HG03108 (cell line): ENCODE measurements around the gene MCL1.

Source experiments
- ATAC-seq: cut with Tn5 transposase; IDR thresholded peaks from one replicate; pipeline ENCODE4 v1.9.1; 2021; ENCODE audit warnings: moderate library complexity; ENCODE audit not compliant: unreplicated experiment

MCL1 gene

GRCh38 chr1:150557813-150558212 lies 21.6 kb downstream of the MCL1 start:
- ATAC-seq: no peak

- ATAC-seq: no peak
Measured at GRCh38 chr1:150557065-150557600, 22.3 kb downstream of the MCL1 start.

- no peak for ATAC-seq
Measured at GRCh38 chr1:150555971-150556865, 23.2 kb downstream of the MCL1 start.

DNA sequence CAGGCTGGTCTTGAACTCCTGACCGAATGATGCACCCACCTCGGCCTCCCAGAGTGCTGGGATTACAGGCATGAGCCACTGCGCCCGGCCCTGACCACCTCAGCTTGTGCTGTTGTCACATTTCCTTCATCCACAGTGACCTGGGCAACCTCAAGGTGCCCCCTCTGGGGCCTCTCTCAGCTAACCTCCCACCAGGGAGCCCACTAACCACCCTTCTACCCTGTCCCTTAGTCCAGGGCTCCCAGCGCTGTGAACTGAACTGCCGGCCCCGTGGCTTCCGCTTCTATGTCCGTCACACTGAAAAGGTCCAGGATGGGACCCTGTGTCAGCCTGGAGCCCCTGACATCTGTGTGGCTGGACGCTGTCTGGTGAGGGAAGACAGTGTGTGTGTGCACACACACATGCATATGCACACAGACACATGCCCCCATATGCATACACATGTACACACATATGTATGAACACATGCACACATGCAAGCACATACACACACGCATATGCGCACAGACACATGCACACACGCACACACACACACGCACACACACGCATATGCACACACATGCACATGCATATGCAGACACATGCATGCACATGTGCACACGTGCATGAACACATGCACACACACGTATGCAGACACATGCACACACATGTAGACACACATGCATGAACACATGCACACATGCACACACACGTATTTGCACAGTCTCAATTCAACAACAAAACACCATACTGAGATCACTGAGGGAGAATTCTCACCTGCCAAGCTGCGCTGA lies 24.0 kb downstream of the MCL1 start:
- no peak for ATAC-seq

DNA sequence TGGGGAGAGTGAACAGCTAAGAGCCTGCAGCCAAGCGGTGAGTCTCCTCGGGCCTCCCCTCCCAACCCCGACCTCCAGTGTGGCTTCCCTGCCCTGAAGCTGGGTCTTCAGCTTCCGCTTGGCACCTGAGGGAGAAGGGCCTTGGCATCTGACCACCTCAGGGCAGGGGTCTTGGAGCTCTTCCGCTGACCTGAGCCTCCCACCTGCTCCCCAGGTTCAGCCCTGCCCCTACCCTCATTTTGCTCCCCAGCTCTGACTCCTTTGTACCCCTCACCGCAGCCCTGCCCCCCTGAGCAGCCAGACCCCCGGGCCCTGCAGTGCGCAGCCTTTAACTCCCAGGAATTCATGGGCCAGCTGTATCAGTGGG lies 25.3 kb downstream of the MCL1 start:
- ATAC-seq: no peak

DNA sequence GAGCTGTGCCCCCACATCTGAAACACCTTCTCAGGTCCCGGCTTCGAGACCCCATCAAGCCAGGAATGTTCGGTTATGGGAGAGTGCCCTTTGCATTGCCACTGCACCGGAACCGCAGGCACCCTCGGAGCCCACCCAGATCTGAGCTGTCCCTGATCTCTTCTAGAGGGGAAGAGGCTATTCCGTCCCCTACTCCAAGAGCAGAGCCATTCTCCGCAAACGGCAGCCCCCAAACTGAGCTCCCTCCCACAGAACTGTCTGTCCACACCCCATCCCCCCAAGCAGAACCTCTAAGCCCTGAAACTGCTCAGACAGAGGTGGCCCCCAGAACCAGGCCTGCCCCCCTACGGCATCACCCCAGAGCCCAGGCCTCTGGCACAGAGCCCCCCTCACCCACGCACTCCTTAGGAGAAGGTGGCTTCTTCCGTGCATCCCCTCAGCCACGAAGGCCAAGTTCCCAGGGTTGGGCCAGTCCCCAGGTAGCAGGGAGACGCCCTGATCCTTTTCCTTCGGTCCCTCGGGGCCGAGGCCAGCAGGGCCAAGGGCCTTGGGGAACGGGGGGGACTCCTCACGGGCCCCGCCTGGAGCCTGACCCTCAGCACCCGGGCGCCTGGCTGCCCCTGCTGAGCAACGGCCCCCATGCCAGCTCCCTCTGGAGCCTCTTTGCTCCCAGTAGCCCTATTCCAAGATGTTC lies 25.9 kb downstream of the MCL1 start:
- ATAC-seq: no peak

DNA sequence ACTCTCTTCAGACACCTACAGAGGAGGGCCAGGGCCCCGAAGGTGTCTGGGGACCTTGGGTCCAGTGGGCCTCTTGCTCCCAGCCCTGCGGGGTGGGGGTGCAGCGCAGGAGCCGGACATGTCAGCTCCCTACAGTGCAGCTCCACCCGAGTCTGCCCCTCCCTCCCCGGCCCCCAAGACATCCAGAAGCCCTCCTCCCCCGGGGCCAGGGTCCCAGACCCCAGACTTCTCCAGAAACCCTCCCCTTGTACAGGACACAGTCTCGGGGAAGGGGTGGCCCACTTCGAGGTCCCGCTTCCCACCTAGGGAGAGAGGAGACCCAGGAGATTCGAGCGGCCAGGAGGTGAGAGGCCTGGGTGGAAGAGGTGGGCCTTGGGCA lies 26.5 kb downstream of the MCL1 start:
- ATAC-seq: no peak

GRCh38 chr1:150552128-150552910 lies 27.1 kb downstream of the MCL1 start:
- no peak for ATAC-seq

DNA sequence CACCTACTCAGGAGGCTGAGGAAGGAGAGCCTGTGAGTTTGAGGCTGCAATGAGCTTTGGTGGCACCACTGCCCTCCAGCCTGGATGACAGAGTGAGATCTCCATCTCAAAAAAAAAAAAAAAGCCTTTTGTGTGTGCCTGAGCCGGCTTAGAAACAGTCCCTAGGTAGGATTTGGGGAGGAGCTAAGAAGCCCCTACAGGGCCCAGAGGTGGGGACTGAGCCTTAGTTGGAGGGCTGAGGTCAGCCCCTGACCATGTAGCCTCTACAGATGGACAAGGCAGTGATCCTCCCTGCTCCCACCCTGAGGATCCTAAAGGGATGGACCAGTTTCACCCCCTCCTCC lies 27.7 kb downstream of the MCL1 start:
- ATAC-seq: no peak

GRCh38 chr1:150551051-150551783 lies 28.2 kb downstream of the MCL1 start:
- ATAC-seq: no peak

- no peak for ATAC-seq
Measured at GRCh38 chr1:150550222-150551050, 29.0 kb downstream of the MCL1 start.

GRCh38 chr1:150549496-150550221 lies 29.8 kb downstream of the MCL1 start:
- no peak for ATAC-seq

DNA sequence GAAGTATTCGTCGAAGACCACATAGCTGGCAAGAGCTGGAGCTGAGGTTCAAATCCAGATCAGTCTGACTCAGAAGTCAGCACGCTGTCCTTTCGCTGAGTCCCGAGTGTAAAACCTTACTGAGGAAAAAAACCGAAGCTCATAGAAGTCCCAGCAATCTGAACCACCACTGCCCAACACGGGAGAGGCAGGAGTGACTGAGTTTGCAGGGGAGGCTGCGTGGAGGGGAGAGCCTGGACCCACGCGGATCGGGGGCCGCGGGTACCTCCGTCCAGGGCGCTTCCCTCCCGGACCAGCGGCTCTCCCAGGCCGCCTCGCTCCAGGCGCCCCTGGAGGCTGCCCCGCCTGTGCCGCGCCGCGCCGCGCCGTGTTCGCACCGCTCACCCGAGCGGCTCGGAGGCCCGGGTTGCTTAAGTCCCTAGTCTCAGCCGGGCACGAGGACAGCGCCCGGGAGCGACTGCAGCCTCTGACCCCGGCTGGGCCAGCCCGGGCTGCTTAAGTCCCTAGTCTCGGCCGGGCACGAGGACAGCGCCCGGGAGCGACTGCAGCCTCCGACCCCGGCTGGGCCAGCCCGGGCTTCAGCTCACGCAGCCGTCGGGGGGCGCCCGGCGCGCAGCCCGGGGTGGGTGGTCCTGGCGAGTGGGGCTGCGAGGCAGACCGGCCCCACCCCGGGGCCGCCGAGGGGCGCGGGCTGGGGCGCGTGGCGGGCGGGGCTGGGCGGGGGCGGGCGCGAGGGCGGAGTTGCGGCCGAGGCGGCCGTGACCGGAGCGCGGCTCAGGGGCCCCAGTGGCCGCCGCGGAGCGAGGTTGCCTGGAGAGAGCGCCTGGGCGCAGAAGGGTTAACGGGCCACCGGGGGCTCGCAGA lies 30.5 kb downstream of the MCL1 start, which contains the start of gene ADAMTSL4:
ADAMTSL4 (plus strand) TSS at position 777 of the 864 bp plus-strand sequence. CDS start 2,881 bp downstream, outside the sequence.
- no peak for ATAC-seq

GRCh38 chr1:150548324-150548631 lies 31.1 kb downstream of the MCL1 start:
- ATAC-seq: no peak

DNA sequence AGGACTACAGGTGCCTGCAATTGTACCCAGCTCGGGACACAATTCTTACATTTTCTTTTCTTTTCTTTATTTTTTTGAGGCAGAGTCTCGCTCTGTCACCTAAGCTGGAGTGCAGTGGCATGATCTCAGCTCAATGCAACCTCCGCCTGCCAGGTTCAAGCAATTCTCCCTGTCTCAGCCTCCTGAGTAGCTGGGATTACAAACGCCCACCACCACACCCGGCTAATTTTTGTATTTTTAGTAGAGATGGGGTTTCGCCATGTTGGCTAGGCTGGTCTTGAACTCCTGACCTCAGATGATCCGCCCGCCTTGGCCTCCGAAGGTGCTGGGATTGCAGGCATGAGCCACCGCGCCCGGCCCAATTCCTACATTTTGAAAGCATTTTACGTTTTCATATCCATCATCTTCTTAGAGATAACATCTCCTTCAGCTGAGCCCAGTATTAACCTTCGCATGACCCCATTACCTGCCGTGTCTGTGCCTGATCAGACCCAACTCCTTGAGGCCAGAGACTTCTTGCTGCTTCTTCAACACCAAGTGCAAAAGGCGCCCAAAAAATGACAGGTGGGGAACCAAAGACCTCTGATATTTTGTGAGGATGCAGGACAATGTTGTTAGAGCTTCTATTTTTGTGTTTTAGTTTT lies 33.0 kb downstream of the MCL1 start:
- no peak for ATAC-seq

DNA sequence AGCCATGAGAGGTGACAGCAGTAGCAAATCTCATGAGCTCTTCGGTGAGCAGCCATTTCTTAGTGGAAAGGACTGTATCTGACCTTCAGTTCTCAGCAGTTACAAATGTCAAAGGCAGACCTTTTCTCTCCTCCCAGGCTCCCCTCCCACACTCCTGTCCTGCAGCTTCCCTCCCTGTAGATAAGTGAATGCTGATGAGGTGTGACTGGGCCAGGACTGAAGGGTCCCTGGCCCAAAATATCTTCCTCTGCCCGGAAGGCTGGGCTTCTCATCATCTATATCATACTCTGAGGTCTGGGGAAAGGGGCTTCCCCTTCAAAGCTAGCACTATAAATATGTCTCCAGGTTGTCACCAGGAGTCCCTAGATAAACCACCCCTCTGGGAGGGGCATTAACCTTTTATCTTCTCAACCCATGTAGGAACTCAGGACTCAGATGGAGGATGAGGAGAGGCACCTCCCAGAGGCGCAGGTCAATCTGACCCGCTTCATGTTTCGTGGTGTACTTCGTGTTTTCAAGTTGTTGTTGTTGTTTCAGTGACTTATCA lies 33.9 kb downstream of the MCL1 start:
- ATAC-seq: no peak

DNA sequence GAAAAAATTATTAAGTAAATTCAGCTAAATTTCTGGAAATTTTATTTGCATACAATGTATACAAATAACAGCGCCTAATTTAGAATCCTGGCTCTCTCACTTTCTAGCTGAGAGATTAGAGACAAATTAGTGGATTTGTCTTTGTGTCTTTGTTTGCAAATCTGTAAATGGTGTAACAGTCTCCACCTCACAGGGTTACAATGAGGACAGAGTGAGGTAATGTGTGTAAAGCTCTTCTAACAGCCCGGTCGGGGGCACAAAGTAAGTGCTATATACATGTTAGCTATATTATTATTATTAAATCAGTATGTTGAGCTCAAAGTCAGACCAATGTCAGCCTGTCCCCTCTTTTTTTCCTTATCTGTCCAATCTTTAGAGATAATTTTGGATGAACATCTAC lies 35.2 kb downstream of the MCL1 start:
- ATAC-seq: no peak
